Pancreas (tissue), 10 donors: ENCODE results near the gene SLC22A17. TPM values are rescaled to one million over a fixed set of nuclear protein-coding genes. Genes with fewer than 3 reads are reported as not detected.

Source experiments
- ATAC-seq, 4 donors: fragments of 200-7000 bp; cut with Tn5 transposase; one replicate each; pipeline versions ENCODE4 v1.8.0 to v1.9.1; 2020; ENCODE audit warnings: mild to moderate bottlenecking in 4 of 4, moderate library complexity in 4 of 4
- DNase-seq, 6 donors: peaks; one replicate each; pipeline ENCODE4 v3.0.0-alpha.2; 2020
- FAIRE-seq: peaks from 2 replicates; lab custom pipeline; 2012; peaks lifted over from hg19 to GRCh38; lab: Jason Lieb, UNC
- H3K27ac ChIP-seq, 4 donors: fragments of 200-600 bp; sonication (generic); 1 replicate in 3 of 4; 2 replicates in 1 of 4; pipeline versions ENCODE4 v1.5.0 to v1.8.0; 2020
- H3K27me3 ChIP-seq, 4 donors: fragments of 200-600 bp; one replicate each; pipeline ENCODE4 v1.8.0; 2021
- H3K36me3 ChIP-seq, 3 donors: fragments of 200-600 bp; sonication (generic) in 1 of 3; one replicate each; pipeline versions ENCODE4 v1.5.0 to v1.8.0; 2020 to 2021
- H3K4me1 ChIP-seq, 3 donors: fragments of 200-600 bp; one replicate each; pipeline ENCODE4 v1.8.0; 2021
- H3K4me3 ChIP-seq, 4 donors: fragments of 200-600 bp; sonication (generic) in 2 of 4; one replicate each; pipeline versions ENCODE4 v1.5.0 to v1.8.0; 2020 to 2021
- H3K9me3 ChIP-seq, 4 donors: fragments of 200-600 bp; one replicate each; pipeline ENCODE4 v1.8.0; 2021
- WGBS, 2 donors: extraction: QIAGEN DNeasy Blood & Tissue Kit; methylation state at CpG; one replicate each; pipeline ENCODE4 v1.1.7; 2013; 5-methylcytosine and 5-hydroxymethylcytosine counted together
- intact Hi-C, 3 donors: fragments of 100-400 bp; cut with DNase I; formaldehyde crosslinking; loops; one replicate each; pipeline versions ENCODE4 v1.11.1 to v1.14.2; 2022
- polyA plus RNA-seq, 2 donors: library from polyadenylated mRNA; stranded (reverse); fragments of 200-250 nt; gene quantifications; one replicate each; pipeline ENCODE4 v1.2.3, GENCODE V29; 2013
- total RNA-seq, 6 donors: library from RNA; stranded (reverse); fragmentation: NEBNext Ultra II Directional in 4 of 6; extraction: Animal tissue kit (Norgen Biotek cat#: 25700) in 4 of 6; gene quantifications; one replicate each; pipeline versions ENCODE4 v1.2.1 to v1.2.4, GENCODE V29; 2021 to 2023
- TF ChIP-seq, protein P1 (sequence below), 4 donors: fragments of 200-600 bp; sonication (generic) in 3 of 4; IDR thresholded peaks; one replicate each; pipeline versions ENCODE4 v1.5.0 to v1.8.0; 2021; ENCODE audit warnings: antibody characterized with exemption in 4 of 4
- donor health status: healthy with polysubstance abuse.
- donor health status: DM: no; HTN: no; CAD: no; lungs with moderate emphysema.
- donor health status: DM: no; HTN: no; CAD: no.
- donor health status: control.
- donor health status: control.
- donor health status: Bipolar disorder and iron deficiency.
- donor health status: DM: yes; HTN: yes; CAD: no.
- donor health status: DM: no; HTN: no; CAD: no.
- donor health status: DM: no; HTN: no; CAD: no.
- donor health status: DM: yes; HTN: yes; CAD: no.

Gene SLC22A17
- total and polyA plus RNA-seq, 8 donors = 6.4 to 90.7 (median 14.8) TPM

DNA sequence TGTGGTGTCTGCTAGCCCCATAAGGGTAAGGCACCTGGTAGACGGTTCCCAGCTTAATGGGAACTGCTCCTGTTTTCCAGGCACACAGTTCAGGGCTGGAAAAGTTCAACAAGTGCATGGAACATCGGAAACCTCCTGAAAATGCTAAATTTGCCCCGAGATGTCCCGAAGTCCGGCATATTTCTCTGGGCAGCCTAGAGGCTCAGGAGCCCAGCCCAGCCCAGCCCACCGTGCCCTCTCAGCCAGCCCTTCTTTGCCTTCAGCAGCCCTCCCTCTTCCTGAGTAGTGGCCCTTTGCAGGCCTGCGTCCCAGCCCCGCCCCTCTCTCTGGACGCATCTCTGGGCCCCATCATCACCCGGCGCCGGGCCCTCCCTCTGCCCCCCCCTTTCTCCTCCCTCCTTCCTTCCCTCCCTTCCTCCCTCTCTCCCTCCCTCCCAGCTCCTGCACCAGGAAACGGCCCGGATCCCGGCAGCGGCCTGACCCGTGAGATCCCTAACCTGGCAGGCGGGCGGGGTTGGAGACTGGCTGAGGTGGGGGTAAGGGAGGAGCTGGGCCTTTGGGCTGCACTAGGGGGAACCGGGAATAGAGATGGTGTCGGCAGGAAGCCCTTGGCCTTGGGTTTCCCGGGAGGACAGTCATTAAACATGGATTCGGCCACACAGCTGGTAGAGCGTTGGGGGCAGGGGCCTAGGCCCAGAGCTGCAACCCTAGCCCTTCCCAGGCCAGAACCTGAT lies 46.1 kb downstream of the SLC22A17 start, which contains the start of gene BCL2L2:
BCL2L2 (plus strand) TSS at position 422 of the 734 bp plus-strand sequence. CDS start 935 bp downstream, outside the sequence.
- H3K4me1 ChIP-seq = peaks cover 9 to 23% (median 19%) of the 10 kb centered on the region in 3 donors
- DNase-seq = peak; percentile 85 to 94 (median 92)
- H3K27me3 ChIP-seq = no peaks in the 10 kb centered on the region
- H3K36me3 ChIP-seq = peaks cover 0 to 5% (median 0%) of the 10 kb centered on the region in 3 donors
- intact Hi-C loops = no loop called here
- 0 to 1% methylated on average over 24 of the region's 24 CpGs for WGBS, 2 donors
- FAIRE-seq = no peak
- H3K4me3 ChIP-seq = peak within 1 kb of the TSS; percentile 64 to 77 (median 72)
- H3K9me3 ChIP-seq = no peaks in the 10 kb centered on the region
- H3K27ac ChIP-seq = peak within 1 kb of the TSS; percentile 66 to 90 (median 80)
- TF ChIP-seq, protein P1, sequence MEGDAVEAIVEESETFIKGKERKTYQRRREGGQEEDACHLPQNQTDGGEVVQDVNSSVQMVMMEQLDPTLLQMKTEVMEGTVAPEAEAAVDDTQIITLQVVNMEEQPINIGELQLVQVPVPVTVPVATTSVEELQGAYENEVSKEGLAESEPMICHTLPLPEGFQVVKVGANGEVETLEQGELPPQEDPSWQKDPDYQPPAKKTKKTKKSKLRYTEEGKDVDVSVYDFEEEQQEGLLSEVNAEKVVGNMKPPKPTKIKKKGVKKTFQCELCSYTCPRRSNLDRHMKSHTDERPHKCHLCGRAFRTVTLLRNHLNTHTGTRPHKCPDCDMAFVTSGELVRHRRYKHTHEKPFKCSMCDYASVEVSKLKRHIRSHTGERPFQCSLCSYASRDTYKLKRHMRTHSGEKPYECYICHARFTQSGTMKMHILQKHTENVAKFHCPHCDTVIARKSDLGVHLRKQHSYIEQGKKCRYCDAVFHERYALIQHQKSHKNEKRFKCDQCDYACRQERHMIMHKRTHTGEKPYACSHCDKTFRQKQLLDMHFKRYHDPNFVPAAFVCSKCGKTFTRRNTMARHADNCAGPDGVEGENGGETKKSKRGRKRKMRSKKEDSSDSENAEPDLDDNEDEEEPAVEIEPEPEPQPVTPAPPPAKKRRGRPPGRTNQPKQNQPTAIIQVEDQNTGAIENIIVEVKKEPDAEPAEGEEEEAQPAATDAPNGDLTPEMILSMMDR (IDR thresholded peaks at IDR 0.05) = no peak
- peak; percentile 58 to 84 (median 75) for ATAC-seq

DNA sequence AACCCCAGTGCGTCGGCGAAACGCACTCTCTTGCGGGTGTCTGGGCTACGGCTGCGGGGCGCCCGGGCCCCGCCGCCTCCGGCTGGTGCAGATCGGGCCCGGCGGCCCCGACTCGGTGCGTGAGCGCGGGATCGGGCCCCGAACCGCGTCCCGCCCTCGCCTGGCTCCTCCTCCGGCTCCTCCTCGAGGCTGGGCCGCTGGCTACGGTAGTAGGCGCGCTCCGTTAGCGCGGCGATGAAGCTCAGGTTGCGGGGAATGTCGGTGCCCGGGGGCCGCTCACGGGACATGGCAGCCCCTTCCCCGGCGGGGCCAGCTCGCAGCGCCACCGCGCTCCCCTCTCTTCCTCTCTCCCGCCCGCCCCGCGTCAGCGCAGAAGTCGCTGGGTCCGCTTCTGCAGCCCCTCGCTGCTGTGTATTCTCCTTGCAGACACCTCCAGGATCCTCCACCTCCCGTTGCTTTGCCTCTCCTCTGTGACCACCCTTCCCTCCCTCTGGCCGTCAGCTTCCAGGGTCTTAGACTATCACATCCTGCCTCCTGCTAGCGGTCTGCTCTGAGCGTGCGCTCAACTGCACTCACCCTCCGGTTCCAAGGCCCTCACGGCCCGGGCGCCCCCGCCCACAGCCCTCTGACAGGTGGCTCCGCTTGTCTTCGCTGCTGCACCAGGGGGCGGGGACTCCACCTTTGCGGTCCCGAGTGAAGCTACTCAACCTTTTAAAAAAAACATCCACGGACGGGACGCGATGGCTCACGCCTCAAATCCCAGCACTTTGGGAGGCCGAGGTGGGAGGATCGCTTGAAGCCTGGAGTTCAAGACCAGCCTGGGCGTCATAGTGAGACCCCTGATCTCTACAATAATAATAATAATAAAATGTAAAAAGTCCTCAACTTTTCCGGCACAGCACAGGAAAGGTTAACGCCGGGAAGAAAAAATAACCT lies 50.1 kb downstream of the SLC22A17 start, which contains the start of gene PPP1R3E:
PPP1R3E (minus strand) TSS at position 570 of the 936 bp plus-strand sequence; CDS start at position 287, 283 bp downstream.
- TF ChIP-seq, protein P1 (IDR thresholded peaks at IDR 0.05) = no peak
- peak; percentile 72 to 89 (median 80) for DNase-seq
- FAIRE-seq = no peak
- Histone ChIP-seq H3K4me1 (peaks cover 8 to 17% (median 9%) of the 10 kb centered on the region in 3 donors), H3K36me3 (no peaks in the 10 kb centered on the region), H3K4me3 (peak within 1 kb of the TSS; percentile 54 to 82 (median 68)), H3K9me3 (no peaks in the 10 kb centered on the region), H3K27me3 (no peaks in the 10 kb centered on the region), H3K27ac (peak within 1 kb of the TSS; percentile 95 to 98 (median 98))
- intact Hi-C loops = no loop called here
- 1 to 2% methylated on average over 65 to 81 of the region's 81 CpGs for WGBS, 2 donors
- peak; percentile 43 to 60 (median 45) for ATAC-seq

DNA sequence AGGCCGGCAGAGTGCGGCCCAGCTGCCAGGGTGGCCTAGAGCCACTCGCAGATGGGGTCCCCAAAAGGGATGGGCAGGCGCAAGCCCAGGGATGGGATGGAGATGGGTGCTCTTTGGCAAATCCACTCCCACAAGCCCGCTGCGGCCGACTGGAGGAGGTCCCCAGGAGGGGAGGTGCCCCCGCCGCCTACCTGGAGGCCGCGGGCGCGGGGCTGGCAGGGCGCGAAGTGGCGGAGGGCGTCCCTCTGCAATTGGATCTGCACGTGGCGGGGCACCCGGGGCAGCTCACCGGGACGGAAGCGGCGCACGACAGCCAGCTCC lies 50.8 kb downstream of the SLC22A17 start:
- H3K9me3 ChIP-seq = no peaks in the 10 kb centered on the region
- peak overlapping the region; percentile 95 to 98 (median 98) for H3K27ac ChIP-seq
- 0 to 1% methylated on average over 15 to 25 of the region's 25 CpGs for WGBS, 2 donors
- no peak for FAIRE-seq
- no peaks in the 10 kb centered on the region for H3K36me3 ChIP-seq
- no peaks in the 10 kb centered on the region for H3K27me3 ChIP-seq
- H3K4me1 ChIP-seq = peaks cover 6 to 16% (median 9%) of the 10 kb centered on the region in 3 donors
- intact Hi-C loops = no loop called here
- ATAC-seq = peak; percentile 5 to 24 (median 9)
- no peak for DNase-seq
- TF ChIP-seq, protein P1 (IDR thresholded peaks at IDR 0.05) = no peak
- H3K4me3 ChIP-seq = peak overlapping the region; percentile 54 to 82 (median 68)

DNA sequence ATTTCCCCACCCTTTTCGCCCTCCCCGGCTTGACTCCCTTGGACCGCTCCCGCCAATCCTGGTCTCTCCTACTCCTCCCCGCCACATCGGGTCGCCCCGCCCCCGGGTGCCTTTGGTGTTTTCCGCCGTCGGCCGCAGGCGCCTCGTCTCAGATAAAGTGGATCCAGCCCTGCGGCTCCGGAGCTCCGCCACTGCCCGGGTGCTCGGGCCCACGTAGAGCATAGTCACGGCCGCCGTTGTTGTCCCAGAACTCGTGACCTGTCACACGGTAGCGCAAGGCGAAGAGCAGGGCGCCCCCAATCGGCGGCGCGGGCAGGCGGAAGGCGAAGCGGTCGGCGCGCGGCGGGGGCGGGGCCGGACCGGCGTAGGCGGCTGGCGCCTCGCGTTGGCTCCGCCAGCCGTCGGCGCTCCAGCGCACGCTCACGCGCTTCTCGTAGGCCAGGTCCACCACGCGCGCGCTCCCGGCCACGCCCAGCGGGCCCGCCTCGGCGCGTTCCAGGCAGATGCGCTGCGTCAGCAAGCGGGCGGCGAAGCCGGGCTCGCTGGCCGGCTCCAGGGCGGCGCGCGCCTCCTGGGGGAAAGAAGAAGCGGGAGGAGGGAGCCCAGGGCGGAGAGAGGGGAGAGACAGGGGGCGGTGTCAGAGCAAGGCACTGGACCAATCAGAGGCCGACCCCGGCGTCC lies 51.3 kb downstream of the SLC22A17 start:
- TF ChIP-seq, protein P1 (IDR thresholded peaks at IDR 0.05) = peak; percentile 48 to 57 (median 52)
- Histone ChIP-seq H3K27ac (peak overlapping the region; percentile 95 to 98 (median 98)), H3K9me3 (no peaks in the 10 kb centered on the region), H3K27me3 (no peaks in the 10 kb centered on the region), H3K4me3 (peak overlapping the region; percentile 54 to 82 (median 68)), H3K4me1 (peaks cover 6 to 16% (median 9%) of the 10 kb centered on the region in 3 donors), H3K36me3 (no peaks in the 10 kb centered on the region)
- 0 to 1% methylated on average over 60 to 86 of the region's 87 CpGs for WGBS, 2 donors
- ATAC-seq (peak; percentile 79 to 85 (median 84)), FAIRE-seq (no peak), DNase-seq (peak; percentile 97 to 99 (median 99))
- intact Hi-C loops = no loop called here
